H54 (cell line): Measurements from ENCODE around the gene SMCO4.

Experiments used
- DNase-seq: peaks from one replicate; pipeline ENCODE4 v3.0.0; 2011; ENCODE audit warnings: low spot score, mixed read lengths; ENCODE audit not compliant: insufficient read length
- FAIRE-seq: peaks from 3 replicates; lab custom pipeline; 2011; peaks lifted over from hg19 to GRCh38; lab: Jason Lieb, UNC
- POLR2A ChIP-seq: IDR thresholded peaks from 2 replicates; pipeline ENCODE4 v1.6.1; 2011; ENCODE audit warnings: low read depth, mild to moderate bottlenecking, low read length

The SMCO4 gene

GRCh38 chr11:93498161-93498560 is 45.0 kb downstream of the SMCO4 start:
- TF ChIP-seq POLR2A, result no peak
- FAIRE-seq (no peak), DNase-seq (no peak)

- TF ChIP-seq POLR2A, result no peak
- FAIRE-seq (no peak), DNase-seq (no peak)
Measured at GRCh38 chr11:93497596-93497995, 45.6 kb downstream of the SMCO4 start.

- FAIRE-seq (no peak), DNase-seq (no peak)
- TF ChIP-seq POLR2A, result no peak
Measured at GRCh38 chr11:93494357-93494756, 48.8 kb downstream of the SMCO4 start.

GRCh38 chr11:93493252-93493897 is 49.8 kb downstream of the SMCO4 start:
- no peak for FAIRE-seq
- DNase-seq, result no peak
- TF ChIP-seq POLR2A, result no peak

- DNase-seq, result no peak
- FAIRE-seq, result no peak
- no peak for TF ChIP-seq POLR2A
Measured at GRCh38 chr11:93492464-93493251, 50.5 kb downstream of the SMCO4 start.

GRCh38 chr11:93491973-93492372 is 51.2 kb downstream of the SMCO4 start:
- FAIRE-seq (no peak), DNase-seq (no peak)
- no peak for TF ChIP-seq POLR2A

- no peak for TF ChIP-seq POLR2A
- no peak for FAIRE-seq
Measured at GRCh38 chr11:93490996-93491618, 52.1 kb downstream of the SMCO4 start.

GRCh38 chr11:93489841-93490240 is 53.4 kb downstream of the SMCO4 start:
- no peak for DNase-seq
- no peak for FAIRE-seq

More at GRCh38 chr11:93490996-93491618, 52.1 kb downstream of the SMCO4 start:
- DNase-seq, result no peak

GRCh38 chr11:93487032-93487483 is 56.1 kb downstream of the SMCO4 start:
- FAIRE-seq (no peak), DNase-seq (no peak)
- no peak for TF ChIP-seq POLR2A

More at GRCh38 chr11:93489841-93490240, 53.4 kb downstream of the SMCO4 start:
- no peak for TF ChIP-seq POLR2A

GRCh38 chr11:93485983-93486382 is 57.2 kb downstream of the SMCO4 start:
- no peak for TF ChIP-seq POLR2A
- no peak for DNase-seq
- no peak for FAIRE-seq

- FAIRE-seq, result no peak
- DNase-seq, result no peak
- no peak for TF ChIP-seq POLR2A
Measured at GRCh38 chr11:93484716-93485115, 58.5 kb downstream of the SMCO4 start.

GRCh38 chr11:93482556-93482955 is 60.6 kb downstream of the SMCO4 start:
- FAIRE-seq, result no peak
- no peak for DNase-seq
- TF ChIP-seq POLR2A, result no peak

- no peak for TF ChIP-seq POLR2A
- DNase-seq, result no peak
- FAIRE-seq, result no peak
Measured at GRCh38 chr11:93481696-93482095, 61.5 kb downstream of the SMCO4 start.

GRCh38 chr11:93481279-93481678 is 61.9 kb downstream of the SMCO4 start:
- no peak for TF ChIP-seq POLR2A
- no peak for DNase-seq
- FAIRE-seq, result no peak
